HG03442 (cell line): ENCODE measurements around the gene FKBP6.
"Not testable (repeated sequence)": the region's sequence is repeated elsewhere in the genome, so short reads cannot be mapped to it uniquely, and the experiment has no call there.

Experiments used
- ATAC-seq: cut with Tn5 transposase; IDR thresholded peaks from one replicate; pipeline ENCODE4 v1.9.1; 2021; ENCODE audit warnings: mild to moderate bottlenecking, moderate library complexity; ENCODE audit not compliant: unreplicated experiment

The FKBP6 gene, protein sequence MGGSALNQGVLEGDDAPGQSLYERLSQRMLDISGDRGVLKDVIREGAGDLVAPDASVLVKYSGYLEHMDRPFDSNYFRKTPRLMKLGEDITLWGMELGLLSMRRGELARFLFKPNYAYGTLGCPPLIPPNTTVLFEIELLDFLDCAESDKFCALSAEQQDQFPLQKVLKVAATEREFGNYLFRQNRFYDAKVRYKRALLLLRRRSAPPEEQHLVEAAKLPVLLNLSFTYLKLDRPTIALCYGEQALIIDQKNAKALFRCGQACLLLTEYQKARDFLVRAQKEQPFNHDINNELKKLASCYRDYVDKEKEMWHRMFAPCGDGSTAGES

DNA sequence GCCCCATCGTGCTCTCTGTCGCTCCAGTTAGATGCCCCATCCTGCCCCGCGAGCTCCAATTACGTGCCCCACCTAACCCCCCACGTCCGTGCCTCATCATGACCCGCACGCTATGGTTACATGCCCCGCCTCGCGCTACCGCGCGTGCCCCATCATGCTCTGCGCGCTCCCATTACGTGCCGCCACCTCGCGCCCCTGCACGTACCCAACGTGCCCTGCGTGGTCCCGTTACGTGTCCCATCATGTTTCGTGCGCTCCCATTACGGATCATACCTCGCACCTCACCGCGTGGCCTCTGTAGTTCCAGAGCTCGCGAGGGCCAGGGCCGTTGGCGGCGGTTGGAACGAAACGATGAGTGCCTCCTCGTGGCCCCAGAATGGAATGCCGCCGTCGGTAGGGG is at the start of gene FKBP6, which contains the start of gene TRIM50:
FKBP6 (plus strand) TSS at position 240 of the 400 bp plus-strand sequence. CDS start 268 bp downstream, outside the sequence.
TRIM50 (minus strand) TSS at position 161 of the 400 bp plus-strand sequence. CDS start 3,295 bp downstream, outside the sequence.
- ATAC-seq: not testable (repeated sequence)

DNA sequence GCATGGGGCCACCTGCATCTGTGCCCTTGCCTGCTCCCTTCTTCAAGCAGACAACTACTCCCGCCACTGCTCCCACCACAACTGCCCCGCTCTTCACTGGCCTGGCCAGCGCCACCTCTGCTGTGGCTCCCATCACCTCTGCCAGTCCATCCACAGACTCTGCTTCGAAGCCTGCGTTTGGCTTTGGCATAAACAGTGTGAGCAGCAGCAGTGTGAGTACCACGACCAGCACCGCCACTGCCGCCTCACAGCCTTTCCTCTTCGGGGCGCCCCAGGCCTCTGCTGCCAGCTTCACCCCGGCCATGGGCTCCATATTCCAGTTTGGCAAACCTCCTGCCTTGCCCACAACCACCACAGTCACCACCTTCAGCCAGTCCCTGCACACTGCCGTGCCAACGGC is 30.7 kb upstream of the FKBP6 start:
- ATAC-seq: not testable (repeated sequence)

DNA sequence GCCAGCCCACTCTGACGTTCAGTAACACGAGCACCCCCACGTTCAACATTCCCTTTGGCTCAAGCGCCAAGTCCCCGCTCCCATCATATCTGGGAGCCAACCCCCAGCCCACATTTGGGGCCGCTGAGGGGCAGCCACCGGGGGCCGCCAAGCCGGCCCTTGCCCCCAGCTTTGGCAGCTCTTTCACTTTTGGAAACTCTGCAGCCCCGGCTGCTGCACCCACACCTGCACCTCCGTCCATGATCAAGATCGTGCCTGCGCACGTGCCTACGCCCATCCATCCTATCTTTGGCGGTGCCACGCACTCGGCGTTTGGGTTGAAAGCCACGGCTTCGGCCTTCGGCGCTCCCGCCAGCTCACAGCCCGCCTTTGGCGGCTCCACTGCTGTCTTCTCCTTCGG is 30.3 kb upstream of the FKBP6 start:
- not testable (repeated sequence) for ATAC-seq

DNA sequence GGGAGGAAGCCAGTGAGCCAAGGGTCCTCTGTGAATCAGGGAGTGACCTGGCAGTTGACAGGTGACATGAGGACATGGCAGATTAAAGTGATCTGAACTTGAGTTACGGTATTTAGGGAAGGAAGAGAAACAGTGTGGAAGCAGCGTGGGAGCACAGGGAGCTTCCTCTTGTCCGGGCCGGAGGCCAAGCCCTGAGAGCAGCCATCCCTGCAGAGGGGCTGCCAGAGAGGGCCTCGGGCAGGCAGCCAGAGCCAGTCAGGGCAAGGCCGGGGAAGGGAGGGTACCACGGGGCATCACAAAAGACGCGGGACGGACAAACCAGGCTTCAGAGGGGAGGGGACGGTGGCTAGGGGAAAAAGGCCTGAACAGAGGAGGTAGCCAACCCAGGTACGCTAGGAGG is 28.1 kb upstream of the FKBP6 start:
- ATAC-seq: not testable (repeated sequence)

DNA sequence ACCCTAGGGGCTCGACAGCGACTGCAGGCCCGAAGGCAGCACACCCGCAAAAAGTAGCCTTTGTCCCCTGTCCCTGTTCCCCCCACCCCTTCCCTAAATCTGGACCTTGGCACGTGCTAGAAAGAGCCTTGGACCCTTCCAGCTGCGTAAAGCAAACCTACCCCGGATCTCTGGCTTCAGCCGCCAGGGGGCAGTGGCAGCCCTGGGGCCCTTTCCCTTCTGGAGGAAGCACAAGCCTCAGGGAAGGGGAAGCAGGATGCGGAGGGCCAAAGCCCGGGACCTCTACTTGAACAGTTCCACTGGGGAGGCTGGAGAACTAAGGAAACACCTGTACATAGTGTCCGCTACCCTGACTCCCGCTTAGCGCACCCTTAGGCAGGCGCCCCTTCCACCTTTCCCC is 26.9 kb upstream of the FKBP6 start:
- not testable (repeated sequence) for ATAC-seq

DNA sequence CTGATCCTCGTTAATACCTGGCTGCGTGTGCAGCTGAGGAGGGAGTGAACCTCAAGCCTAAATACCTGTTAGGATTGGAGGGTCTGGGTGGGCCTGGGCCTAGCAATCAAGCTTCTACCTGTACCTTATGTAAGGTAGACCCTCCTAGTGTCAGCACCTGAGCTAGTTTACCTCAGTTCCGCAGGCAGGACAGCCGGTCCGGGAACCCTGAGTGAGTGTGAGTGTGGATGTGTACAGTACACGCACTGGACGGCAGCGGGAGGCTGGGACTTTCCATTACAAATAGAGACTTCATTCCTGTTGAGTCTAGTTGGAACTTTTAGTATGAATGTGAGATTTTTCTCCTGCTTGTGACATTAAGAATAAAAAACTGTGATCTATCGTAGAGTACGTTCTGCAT is 25.1 kb upstream of the FKBP6 start:
- not testable (repeated sequence) for ATAC-seq

DNA sequence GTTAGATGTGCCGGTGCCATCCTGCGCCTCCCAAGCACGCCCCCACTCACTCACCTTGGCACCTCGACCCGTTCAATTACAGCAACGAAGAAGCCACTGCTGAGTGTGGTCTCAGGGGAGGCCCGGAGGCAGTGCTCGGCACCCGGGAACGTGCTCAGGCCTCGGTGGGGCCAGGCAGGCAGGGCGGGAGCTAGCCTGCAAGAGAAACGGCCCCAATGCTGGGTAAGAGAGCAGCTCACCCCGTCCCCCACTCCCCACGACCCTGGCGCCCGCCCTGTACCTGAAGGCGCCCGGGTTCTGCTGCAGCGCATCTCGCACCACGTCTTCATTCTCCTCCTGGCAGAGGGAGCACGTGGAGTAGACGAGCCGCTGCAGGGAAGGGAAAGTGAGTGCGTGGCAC is 24.4 kb upstream of the FKBP6 start:
- ATAC-seq: no peak

DNA sequence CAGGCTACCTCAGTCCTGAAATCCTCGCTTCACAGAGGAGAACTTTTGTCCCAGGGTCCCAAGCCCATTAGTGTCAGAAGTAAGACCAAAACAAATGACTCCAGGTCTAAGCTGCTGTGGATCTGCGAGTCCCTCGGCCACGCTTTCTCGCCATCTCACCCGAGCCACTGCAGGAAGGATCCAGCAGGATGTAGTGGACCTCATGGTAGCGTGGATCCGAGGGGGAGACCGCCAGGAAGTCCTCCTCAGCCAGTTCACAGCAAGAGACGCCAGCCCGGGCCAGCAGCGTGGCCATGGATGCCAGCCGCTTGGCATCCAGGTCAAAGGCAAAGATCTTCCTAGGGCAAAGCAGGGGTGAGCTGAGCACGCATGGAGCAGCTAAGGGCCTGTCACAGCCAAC is 23.9 kb upstream of the FKBP6 start:
- no peak for ATAC-seq

DNA sequence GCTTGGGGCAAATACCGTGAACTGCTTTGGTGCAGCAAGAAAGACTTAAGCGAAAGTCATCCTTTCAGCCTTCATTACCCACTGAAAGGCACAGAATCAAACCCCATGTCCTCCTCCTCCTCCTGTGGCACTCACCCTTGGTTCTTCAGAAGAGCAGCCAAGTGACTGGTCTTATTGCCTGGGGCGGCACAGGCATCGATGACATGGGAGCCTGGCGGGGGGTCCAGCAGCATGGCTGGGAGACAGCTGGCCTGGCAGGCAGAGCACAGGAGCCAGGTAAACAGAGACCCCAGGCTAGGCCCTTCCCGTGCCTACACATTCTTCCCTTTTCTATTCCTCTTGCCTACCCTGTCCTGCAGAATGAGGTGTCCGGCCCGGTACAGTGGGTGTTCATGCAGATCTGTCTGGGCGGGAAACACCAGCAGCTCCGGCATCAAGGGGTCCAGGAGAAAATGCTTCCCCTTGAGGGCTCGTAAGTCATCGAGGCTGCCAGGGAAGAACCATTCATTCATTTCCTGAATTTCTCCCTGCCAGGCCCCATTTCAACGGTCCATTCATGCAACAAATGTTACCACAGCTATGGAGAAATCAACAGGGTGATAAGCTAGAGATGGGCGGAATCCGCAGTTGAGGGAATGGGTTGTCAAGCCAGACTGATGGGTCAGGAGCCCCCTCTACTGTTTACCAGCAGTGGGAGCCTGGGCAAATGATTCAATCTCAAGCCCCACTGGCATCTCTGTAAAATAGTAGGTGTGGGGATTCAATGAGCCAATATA is 23.2 kb upstream of the FKBP6 start:
- not testable (repeated sequence) for ATAC-seq

DNA sequence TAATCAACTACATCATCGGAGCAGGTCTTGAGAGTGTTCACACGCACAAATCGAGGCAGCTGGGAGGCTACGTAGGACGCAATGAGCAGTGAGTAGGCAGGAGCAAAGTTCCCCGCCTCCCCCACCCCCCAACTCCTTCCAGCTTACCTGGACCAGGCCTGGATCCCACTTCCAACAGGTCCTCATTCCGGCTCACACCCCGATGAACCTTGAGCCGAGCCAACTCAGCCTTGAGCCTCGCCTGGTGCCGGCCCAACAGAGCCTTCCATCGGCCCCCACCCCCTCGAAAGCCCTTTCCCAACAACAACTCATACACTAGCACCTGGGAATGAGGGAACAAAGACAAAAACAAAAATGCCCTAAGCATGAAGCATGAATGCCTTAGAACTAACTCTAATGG is 20.5 kb upstream of the FKBP6 start:
- no peak for ATAC-seq

DNA sequence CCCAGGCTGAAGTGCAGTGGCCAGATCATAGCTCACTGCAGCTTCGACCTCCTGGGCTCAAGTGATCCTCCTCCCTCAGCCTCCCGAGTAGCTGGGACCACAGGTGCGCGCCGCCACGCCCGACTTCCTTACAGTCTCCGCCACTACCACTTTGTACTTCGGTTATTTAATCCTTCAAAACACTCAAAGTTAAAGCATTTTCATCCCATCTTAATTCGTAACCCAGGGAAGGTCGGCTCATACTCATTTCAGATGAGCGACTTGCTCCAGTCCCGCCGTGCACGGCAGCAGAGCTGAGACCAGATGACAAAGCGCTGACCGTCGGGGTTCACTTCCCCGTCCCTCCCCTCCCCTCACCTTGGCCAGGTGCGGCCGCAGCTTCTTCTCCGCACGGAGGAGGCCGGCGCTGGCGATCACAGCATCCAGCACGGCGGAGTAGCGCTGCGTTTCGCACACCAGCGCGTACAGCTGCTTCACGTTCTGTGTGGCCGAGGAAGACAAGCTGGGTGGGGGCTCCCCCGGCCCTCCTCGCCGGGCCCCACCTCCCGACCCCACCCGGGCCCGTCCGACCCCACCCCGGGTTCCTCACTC is 19.8 kb upstream of the FKBP6 start:
- peak; percentile 32 for ATAC-seq

DNA sequence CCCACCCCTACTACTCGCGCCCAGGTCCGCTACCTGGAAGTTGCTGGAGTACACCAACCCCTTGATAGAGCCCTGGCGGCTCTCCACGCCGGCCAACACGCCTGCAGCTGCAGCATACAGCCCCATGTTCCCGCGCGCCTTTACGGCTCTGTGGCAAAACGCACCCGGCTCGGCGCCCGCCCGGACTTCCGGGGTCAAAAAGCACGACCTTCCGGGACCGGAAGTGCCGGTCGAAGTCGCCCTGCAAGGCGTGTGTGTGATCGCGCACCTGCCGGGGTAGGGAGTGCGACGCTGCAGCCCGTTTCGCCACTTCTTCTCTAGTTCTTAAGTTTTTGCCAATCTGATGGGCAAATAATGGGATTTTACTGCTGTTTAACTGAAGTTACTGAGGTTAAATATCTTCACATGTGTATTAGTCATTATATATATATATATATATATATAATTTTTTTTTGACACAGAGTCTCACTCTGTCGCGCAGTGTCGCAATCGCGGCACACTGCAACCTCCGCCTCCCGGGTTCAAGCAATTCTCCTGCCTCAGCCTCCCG is 19.2 kb upstream of the FKBP6 start, which contains the start of gene NSUN5:
NSUN5 (minus strand) TSS at position 162 of the 550 bp plus-strand sequence; CDS start at position 126, 36 bp downstream.
- peak; percentile 80 for ATAC-seq

DNA sequence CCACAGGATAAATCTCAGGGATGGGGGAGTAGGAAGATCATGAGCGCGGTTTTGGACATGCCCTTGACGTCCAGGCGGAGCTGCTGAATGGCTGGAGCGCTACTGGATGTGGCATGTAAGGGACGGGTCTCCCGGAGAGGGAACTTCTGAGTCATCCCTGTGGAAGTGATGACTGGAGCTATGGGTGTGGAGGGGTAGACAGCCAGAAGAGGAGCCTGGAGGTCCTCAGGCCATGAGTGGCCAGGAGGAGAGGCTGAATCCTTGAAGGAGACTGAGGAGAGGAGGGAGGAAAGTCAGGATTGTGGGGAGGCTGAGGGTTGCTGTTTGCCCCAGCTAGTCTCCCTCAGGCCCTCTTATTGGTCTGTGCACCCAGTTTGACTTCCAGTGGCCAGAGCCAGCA is 16.5 kb upstream of the FKBP6 start:
- ATAC-seq: not testable (repeated sequence)

DNA sequence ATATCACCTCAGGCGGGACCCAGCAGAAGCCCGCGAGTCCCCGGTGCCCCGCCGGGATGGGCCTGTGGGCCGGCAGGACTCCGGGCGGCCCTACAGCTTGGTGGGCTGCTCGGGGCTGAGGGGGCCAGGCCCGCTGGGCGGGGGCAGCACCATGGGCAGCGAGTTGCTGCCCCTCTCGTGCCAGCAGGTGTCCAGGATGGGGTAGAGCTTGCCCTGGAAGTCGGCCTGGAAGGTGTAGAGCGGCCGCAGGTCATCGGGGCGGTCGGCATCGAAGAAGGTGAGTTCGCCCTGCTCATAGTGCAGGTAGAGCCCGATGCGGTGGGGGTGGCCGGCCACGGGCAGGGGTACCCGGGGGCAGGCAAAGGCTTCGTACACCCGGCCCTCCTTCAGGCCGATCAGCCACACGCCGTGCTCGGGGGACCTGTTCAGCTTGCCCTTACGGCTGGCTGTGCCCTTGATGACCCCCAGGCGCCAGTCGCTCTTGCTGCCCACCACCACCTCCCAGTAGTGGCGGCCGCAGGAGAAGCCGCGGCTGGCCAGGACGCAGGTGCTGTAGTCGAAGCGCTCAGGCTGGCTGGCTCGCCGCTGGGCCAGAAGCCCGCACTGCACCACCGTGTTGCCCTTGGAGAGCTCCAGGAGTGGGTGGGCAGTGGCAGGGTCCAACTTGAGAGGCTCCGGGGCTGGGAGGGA is 15.0 kb upstream of the FKBP6 start:
- ATAC-seq: no peak

DNA sequence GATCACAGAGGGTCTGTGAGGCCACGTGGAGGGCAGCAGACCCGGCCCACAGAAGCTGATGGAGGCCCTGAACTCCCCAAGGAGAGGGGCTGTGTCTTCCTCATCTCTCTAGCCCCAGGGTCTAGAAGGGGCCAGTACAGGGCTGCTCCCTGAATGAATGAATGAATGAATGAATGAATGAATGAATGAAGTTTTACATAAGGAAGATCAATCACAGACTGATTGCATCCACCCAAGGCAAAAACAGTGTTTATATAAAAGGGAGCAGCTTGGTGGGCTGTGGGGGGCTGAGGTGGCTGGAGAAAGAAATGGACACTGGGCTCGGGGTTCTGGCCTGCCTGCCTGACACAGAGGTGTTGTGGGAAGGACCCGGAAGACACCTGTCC is 14.4 kb upstream of the FKBP6 start:
- ATAC-seq: no peak

DNA sequence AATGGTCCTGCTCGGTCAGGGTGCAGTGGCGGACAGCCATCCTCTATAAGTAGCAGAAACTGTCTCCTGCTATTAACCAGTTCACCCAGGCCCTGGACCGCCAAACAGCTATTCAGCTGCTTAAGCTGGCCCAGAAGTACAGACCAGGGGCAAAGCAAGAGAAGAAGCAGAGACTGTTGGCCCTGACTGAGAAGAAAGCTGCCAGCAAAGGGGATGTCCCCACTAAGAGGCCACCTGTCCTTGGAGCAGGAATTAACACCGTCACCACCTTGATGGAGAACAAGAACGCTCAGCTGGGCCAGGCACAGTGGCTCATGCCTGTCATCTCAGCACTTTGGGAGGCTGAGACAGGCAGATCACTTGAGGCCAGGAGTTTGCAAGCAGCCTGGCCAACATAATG is 13.7 kb upstream of the FKBP6 start:
- no peak for ATAC-seq

DNA sequence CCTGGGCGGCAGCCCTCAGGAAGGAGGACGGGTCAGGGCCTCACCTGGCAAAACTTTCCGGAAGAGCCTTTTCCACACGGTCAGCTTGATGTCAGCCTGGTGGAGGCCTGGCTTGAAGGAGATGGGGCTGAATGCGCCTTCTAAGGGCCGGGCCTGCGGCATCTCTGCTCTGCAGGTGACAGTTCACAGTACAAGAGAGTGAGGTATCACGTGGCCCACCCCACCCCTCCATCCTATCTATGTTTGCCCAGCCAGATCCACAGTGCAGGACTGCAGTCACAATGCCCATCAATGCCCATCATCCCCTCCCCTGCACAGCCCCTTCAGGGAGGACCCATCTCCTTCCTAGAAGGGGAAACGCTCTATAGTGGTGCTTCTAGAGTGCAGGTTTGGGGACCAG is 11.4 kb upstream of the FKBP6 start:
- no peak for ATAC-seq

DNA sequence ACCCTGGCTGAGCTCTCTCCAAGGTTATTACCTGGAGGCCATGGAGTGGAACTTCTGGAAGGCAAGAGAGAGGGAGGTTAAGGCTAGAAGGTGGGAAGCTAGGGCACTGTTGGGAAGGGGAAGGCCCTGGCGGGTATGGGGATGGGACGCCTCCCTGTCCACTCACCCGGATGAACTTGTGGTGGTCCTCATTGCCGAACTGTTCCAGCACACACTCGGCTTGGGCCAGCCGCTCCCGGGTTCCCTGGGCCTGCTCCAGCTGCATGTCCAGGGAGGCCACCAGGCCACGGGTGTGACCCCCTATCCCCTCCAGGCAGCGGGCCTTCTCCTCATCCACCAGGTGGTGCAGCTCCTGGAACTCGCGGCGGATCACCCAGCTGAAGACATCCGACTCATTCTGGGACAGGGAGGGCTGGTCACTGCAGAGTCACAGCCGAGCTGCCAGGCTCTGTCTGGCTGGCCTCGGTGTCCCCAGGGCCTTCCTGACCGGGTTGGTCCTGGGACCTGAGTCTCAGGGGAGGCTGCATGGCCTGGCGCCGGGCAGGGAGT is 9.2 kb upstream of the FKBP6 start:
- not testable (repeated sequence) for ATAC-seq

DNA sequence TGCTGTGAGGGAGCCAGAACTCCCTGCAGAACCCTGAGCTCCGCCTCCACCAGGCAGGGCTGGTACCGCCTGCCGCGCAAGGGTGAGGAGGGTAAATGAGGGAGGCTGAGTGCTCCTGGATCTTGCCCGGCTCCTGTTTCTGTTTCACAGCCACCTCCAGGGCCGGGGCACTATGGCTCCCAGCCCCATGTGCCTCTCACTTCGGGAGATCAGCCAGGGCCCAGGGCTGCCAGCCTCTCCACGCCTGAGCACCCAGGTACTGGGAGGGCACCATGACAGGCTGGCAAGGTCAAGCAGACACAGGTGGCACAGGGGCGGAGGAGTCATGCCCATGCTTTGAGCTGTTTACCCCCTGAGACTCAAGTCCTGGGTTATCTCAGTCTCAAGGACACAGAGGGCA is 8.4 kb upstream of the FKBP6 start:
- ATAC-seq: not testable (repeated sequence)

DNA sequence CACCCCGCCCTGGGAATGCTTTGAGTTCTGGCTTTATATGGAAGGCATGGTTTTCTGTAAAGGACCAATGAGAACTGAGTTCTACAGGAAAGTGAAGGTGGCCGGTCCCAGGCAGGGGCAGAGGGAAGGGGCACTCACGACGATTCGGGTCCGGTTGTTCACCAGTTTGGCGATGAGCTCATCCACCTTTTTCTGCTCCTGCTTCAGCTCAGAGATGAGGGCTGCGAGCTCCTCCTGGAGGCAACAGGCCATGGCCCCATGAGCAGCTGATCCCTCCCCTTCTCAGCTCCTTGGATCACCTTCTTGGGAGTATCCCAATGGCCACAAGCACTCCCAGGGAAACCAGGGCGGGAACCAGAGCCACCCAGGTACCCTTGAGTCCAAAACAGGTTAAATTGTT is 8.0 kb upstream of the FKBP6 start:
- not testable (repeated sequence) for ATAC-seq
